ENCODE data around the gene LCNL1.

GRCh38 chr9:136943291-136944211 lies 39.2 kb upstream of the LCNL1 start:
- TF ChIP-seq CTCF (IDR thresholded peaks at IDR 0.05) (no peak), EZH2 (IDR thresholded peaks at IDR 0.05; ENCODE audit: borderline replicate concordance, insufficient read depth, low read depth, low read length, poor library complexity, severe bottlenecking) (no peak)
